Middle frontal gyrus (tissue), 1 donor: ENCODE data around the gene ADAM12.
"Not testable (repeated sequence)": the region's sequence is repeated elsewhere in the genome, so short reads cannot be mapped to it uniquely, and the experiment has no call there.

Experiments used
- DNase-seq: peaks from one replicate; pipeline ENCODE4 v3.0.0-alpha.2; 2015; ENCODE audit warnings: low spot score; ENCODE audit errors: extremely low spot score

ADAM12 gene

DNA sequence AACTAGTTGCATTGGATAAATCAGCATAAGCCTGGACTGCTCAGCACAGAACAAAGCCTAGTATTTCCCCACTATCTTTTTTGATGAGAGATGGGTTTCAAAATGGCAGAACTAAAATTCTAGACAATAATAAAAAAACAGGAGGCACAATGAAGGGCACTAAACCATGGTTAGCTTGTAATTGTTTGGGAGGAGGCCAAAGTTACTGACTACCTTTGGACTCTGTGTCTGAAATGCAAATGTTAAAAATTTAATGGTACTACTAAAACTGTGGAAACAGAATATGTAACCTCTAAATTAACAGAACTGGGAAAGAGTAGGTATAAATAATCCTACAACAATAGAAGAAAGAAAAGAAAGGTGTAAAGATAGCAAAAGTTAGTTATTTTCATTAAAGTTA is 13.0 kb downstream of the ADAM12 start:
- DNase-seq: no peak

DNA sequence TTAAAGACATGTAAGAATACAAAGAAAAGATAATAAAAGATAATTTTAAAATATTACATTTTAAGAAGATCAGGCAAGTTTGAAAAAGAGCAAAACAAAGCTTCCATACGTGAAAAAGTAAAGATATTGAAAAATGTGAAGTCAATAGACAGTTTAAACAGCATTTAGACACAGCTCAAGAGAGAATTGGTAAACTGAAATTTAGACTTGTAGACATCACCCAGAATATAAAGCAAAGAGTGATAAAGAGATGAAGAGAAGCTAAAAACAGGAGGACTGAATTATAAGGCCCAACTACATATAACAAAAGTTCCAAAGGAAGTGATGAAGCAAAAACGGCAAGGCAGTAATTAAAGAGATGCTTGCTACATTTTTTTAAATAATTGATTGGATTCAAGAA is 13.8 kb downstream of the ADAM12 start:
- no peak for DNase-seq

DNA sequence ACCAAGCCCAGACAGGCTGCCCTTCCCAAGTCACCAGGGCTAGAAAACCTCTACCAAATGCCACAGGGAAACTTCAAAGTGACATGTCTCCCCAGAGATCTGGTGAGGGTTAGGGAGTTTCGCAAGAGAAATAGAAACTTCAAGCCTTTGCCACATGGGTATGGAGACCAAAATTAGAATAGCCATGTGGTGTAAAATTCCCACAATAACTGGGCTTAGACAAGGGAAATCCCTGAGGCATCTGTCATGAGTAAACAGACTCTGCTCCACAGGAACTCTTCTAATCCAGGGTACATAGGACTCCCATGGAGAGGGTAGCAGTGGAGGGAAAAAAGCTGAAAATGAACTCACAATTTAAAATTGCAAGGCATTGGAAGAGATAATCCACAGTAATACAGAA is 14.3 kb downstream of the ADAM12 start:
- DNase-seq: no peak

DNA sequence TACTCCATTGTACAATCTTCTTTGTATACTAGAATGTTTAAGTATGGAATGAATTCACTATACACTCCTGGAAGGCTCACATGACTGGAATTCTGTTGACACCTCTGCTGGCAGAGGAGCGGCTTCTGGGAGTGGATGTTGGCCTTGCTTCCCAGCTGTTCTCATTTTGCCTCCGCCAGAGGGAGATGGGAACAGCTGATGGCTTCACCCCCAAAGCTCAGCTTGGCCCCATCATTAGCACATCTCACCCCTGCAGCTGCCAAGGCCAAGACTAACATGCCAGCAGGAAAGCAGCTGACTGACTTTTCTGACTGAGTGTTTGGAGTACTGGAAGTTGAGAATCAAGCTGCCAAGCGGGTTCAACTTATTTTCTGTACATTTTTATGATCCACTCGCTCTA is 15.1 kb downstream of the ADAM12 start:
- no peak for DNase-seq

- no peak for DNase-seq
Measured at GRCh38 chr10:126372396-126372795, 15.9 kb downstream of the ADAM12 start.

DNA sequence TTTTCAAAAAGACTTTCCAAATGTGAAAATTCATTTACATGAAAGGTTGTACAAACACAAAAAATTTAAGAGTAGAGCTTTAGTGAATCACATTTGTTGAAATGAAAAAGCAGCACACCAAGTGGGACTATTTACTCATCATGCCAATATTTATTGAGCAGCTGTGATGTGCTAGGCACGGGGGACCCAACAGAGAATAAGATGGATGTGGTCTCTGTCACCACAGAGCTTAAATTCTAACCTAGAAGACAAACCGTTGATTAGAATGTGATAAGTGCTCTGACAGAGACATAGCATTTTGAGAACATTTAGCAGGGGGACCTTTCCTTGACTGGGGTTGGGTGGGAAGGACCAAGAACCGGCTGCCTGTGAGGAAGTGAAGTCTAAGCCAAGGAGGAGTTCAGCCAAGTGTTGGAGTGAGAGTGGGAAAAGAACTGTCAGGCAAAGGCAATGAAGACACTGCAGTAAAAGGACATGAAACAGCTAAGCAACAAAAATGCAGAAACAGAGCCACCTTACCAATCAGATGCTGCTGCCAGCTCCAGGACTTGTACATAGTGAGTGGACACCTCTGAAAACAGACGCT is 19.1 kb downstream of the ADAM12 start:
- DNase-seq: no peak

- no peak for DNase-seq
Measured at GRCh38 chr10:126357169-126357568, 31.1 kb downstream of the ADAM12 start.

DNA sequence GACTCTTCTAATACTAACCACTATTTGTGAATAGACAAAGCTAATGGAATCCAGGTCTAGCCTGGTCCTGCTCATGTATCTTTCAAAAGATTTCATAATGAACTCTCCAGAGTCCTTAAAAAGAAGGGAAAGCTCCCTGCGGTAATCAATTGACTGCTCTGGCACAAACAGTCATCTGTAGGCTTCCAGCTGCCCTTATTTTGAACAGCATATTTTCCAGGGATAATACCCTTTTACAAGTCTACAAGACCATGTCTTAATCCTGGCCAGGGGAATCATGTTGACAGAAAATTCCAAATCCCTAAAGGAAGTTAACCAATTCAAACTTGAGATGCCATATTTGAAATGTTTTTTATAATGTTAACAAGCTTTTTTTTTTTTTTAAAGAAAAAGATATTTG is 34.6 kb downstream of the ADAM12 start:
- no peak for DNase-seq

- DNase-seq: no peak
Measured at GRCh38 chr10:126352453-126352852, 35.8 kb downstream of the ADAM12 start.

DNA sequence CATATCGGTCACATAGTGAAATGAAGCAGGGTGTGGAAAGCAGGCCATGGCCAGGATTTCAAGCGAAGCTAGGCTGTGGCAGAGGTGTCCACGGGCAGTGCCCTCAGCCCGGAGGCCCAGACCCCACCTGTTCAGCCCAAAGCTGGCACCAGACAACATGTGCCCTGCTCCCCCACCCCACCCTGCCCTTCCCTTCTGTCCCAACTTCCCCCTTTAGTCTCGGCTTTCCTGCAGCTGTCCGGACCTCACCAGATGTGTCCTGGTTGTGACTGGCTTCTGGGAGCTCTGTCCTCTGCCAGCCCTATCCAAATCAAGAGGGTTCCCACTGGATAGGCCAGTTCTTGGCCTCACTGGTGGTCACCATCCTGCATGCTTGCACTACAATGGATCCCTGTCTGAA is 37.3 kb downstream of the ADAM12 start:
- DNase-seq: no peak

GRCh38 chr10:126350216-126350992 is 37.9 kb downstream of the ADAM12 start:
- peak; percentile 19 for DNase-seq

DNA sequence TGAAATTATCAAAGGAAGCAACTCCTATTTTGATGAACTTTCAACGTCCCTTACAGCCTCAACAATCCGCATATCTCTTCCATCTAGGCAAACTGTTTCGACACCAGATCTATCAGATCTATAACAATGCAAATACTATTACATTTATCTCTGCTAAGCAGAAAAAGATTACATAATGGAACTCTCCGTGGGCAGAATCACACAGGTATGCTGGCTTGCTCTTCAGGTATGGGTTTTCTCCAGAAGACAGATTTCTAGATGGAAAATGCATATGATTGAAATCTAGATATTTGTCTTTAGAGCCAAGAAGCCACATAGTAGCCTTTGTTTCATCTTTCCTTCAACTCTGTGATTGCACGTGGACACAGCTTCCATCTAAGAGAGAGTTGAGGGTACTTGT is 38.6 kb downstream of the ADAM12 start:
- DNase-seq: no peak

DNA sequence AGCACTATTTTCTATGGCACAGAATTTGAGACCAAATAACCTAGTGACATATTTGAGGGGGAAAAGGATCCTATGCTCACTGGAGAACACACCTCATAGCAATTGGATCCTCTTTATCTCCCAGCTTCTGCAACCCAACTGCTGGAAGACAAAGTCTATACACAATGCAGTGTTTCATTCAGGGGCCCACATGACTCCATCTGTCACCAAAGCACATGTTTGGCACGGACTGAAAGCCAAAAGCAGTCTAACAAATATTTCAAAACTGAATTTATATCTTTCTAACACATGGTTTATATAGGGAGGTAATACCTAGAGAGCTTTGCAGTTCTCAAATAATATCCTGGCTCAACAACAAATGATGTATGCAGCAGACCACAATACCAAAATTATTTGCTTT is 39.2 kb downstream of the ADAM12 start:
- DNase-seq: no peak

- DNase-seq: not testable (repeated sequence)
Measured at GRCh38 chr10:126343496-126343895, 44.8 kb downstream of the ADAM12 start.

DNA sequence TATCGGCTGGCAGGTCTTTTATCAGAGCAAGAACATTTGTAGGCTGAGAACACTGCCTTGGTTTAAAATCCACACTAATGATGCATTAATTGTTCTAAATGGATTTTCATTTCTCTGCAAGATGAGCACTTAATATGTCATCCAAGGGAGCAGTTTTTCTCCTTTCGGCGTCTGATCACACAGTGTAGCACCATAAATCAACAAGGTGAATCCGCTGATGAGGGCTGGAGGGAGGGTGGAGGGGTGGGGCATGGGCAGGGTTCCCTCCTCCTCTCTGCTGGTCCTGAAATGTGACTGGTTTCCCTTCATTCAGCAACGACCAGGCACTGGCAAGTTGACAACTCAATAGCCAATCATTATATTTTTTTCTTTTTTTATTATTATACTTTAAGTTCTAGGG is 45.6 kb downstream of the ADAM12 start:
- DNase-seq: no peak

- no peak for DNase-seq
Measured at GRCh38 chr10:126341491-126341890, 46.8 kb downstream of the ADAM12 start.

DNA sequence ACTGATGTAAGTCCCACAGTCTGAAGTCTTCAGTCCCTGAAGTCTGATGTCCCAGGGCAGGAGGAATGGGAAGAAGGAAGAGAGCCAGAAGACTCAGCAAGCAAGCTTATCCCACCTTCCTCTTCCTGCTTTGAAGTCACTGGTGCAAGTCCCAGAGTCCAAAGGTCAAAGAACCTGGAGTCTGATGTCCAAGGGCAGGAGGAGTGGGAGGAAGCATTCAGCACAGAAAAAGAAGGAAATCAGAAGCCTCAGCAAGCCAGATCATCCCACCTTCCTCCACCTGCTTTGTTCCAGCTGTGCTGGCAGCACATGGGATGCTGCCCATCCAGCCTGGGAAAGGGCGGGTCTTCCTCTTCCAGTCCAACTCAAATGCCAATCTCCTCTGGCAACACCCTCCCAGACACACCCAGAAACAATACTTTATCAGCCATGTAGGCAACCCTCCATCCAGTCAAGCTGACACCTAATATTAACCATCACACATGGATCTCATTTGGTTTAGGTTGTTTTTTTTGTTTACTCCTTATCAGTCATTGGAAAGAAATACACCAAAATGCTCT is 50.9 kb downstream of the ADAM12 start:
- no peak for DNase-seq

- DNase-seq: no peak
Measured at GRCh38 chr10:126336801-126337200, 51.5 kb downstream of the ADAM12 start.

DNA sequence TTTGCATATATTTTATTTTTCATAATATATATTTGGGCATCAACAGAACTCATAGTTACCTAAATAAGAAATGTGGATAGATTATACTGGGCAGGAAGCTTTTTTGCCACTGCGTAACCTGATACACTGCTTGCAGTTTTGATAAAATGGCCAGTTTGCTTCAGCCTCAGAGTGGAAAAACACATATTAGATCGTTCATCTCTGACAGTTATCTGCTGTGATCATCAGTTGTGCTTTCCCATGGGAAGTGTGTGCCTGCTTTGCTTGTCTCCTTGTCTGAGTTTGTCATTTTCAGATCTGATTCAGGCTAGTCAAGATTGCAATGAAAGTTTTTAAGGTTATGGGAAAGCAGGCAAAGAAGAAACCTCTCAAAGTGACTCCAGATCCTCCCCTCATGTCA is 54.0 kb downstream of the ADAM12 start:
- DNase-seq: no peak

DNA sequence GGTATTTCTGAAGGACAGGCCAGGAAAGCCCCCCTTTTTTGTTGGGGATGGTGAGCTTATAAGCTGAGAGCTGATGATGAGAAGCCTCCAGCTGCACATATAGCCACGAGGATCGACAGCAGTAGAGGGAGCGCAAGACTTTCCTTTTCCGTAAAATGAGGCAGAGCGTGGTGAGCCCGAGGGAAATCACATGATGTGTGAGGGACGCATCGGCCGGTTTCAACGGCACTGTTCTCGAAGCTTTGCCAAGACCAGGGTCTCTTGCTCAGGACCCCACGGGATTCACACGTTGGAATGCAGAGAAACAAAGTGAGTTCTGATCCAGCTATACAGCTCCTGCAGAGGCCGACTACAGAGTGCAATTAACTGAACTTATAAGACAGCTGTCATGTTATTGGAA is 55.7 kb downstream of the ADAM12 start:
- no peak for DNase-seq

GRCh38 chr10:126331101-126331500 is 57.2 kb downstream of the ADAM12 start:
- DNase-seq: no peak

GRCh38 chr10:126324826-126325225 is 63.5 kb downstream of the ADAM12 start:
- no peak for DNase-seq

DNA sequence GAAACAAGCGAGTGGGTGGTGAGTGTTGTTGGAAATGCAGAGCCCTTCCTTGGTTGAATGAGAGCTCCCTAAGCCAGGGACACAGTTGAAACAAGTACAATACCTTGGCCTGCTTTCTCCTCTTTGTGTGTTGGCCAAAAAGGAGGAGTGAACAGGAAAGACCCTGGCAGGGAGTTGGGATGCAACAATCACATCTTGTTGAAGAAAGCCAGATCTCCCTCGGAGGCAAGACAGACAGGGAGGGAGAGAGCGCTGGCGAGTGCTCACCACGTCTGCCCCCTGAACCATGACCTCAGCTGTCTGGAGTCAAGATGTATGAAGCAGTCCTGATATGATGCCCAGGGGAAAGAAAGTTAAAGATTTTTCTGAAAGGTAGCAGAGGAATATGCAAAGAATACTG is 66.8 kb downstream of the ADAM12 start:
- DNase-seq: no peak
